Measurements from ENCODE around the gene DIDO1.
"Not testable (repeated sequence)": the region's sequence is repeated elsewhere in the genome, so short reads cannot be mapped to it uniquely, and the experiment has no call there.

DIDO1 gene

DNA sequence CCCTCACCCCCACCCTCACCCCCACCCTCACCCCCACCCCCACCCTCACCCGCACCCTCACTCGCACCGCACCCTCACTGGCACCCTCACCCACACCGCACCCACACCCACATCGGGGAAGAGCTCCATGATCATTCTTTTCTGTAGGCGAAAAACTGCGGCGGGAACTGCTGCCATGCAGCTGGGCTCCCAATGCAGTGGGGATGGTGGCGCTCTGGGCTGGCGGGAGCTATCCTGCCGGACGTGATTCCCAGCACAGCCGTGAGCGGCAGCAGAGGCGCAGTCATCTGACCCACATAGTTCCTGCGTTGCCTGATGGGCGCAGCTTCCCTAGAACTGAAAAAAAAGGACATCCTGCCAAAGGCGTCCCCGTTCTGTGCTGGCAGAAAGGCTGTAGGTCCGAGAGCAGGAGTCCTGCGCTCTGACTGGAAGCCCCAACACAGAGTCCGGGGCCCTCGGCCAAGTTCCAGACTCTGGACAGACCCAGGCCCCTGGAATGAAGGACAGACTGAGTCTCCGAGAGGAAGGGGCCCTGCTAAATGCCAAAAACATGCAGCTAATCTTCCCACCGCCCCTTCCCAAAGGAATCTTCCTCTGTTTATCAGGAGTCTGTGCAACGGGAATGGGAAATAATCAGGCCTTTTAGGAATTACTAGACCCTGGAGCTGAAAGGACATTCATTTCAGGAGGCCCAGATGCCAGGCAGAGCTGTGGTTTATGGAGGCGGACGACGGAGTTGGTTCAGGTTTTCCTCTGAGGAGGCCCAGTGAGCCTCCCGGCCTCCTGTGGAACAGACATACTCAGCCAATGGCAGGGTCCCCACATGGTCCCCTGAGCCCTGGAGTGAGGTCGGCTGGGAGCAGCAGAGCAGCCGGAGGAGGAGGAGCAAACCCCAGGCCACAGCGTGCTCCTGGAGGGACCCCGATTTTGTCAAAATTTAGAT lies 50.6 kb downstream of the DIDO1 start:
- DNase-seq: no peak

DNA sequence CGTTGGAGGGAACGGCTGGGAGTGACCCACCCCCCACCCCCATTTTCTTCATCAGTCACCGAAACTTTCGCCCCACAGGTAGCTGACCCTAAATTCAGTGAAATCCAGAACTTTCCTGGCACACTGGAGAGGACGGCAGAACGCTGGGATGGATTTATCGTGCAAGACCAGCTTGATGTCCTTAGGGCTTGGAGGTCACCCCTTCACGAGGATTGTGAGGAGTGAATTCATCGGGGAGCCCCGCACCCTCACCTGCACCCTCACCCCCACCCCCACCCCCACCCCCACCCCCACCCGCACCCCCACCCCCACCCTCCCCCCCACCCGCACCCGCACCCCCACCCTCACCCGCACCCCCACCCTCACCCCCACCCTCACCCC lies 51.4 kb downstream of the DIDO1 start:
- no peak for DNase-seq

DNA sequence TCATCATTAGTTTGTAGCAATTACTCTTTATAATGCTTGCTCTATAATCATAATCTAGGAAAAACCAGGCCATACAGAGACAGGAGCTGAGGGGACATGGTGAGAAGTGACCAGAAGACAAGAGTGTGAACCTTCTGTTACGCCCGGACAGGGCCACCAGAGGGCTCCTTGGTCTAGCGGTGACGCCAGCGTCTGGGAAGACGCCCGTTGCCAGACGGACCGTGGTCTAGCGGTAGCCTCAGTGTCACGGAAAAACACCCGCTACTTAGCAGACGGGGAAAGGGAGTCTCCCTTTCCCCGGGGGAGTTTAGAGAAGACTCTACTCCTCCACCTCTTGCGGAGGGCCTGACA lies 52.6 kb downstream of the DIDO1 start:
- DNase-seq: peak; percentile 65

DNA sequence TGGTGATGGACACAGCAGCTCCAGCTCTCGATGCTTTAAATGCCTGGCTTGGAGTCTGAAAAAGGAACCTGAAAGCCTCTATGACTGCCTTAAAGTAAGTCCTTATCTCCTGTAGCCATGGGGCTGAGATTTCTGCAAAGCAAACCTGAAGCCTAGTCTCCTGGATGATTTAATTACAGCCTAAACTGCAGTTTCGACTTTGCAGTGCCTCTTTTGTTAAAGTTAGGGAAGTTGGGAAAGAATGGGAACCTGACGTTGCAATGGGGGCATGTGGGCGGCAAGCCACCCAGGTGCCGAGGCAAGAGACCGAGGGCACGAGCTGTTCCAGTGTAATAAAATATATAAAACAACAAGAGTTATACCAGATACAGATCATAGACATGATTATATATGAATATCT lies 53.0 kb downstream of the DIDO1 start:
- DNase-seq: no peak

DNA sequence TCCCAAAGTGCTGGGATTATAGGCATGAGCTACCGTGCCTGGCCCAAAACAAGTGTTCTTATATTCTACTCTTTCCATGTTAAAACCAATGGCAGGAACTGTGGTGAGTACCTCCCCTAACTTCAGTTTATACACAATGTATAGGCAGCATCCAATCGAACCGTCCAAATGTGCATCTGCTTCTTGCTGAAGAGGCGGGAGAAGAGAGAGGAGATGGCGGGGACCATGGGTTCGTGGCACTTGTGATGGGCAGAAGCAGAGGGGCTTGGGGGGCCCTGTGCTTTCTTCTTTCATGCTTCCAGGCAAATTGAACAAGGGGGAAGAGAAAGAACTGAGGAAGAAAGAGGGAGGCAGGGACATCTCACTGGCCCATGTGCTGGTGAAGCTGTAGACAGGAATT lies 53.4 kb downstream of the DIDO1 start:
- no peak for DNase-seq

DNA sequence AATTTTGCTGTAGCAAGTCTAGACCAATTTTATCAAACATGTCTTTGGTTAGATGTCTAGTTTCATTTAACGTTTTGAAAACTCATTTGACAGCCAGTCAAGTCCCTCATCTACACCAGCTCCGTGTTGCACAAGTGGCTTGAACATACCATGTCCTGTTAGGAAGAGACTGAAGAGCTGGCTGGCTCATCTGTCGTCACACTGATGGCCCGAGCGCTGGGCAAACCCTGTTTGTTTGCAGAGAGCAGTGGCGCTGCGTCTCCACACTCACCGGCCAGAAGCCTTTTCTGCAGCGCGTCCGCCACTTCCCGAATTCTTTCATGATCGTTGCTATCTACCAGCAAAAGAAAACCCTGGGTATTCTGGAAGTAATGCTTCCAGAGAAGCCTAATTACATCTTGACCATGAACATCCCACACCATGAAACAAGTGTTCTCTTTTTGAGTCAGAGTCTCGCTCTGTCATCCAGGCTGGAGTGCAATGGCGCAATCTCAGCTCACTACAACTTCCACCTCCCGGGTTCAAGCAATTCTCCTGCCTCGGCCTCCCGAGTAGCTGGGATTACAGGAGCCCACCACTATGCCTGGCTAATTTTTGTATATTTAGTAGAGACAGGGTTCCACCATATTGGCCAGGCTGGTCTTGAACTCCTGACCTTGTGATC lies 54.0 kb downstream of the DIDO1 start:
- no peak for DNase-seq

DNA sequence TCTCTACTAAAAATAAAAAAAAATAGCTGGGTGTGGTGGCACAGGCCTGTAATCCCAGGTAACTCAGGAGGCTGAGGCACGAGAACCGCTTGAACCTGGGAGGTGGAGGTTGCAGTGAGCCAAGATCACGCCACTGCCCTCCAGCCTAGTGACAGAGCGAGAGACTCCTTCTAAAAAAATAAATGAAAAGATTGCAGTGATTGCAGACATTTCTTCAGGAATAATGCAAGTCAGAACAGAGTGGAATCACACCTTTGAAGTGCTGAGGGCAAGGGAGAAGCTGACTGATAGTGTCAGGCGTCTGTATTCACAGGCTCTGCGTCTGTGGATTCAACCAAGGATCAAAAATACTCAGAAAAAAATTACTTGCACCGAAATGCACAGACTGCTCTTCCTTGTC lies 62.1 kb downstream of the DIDO1 start:
- no peak for DNase-seq

DNA sequence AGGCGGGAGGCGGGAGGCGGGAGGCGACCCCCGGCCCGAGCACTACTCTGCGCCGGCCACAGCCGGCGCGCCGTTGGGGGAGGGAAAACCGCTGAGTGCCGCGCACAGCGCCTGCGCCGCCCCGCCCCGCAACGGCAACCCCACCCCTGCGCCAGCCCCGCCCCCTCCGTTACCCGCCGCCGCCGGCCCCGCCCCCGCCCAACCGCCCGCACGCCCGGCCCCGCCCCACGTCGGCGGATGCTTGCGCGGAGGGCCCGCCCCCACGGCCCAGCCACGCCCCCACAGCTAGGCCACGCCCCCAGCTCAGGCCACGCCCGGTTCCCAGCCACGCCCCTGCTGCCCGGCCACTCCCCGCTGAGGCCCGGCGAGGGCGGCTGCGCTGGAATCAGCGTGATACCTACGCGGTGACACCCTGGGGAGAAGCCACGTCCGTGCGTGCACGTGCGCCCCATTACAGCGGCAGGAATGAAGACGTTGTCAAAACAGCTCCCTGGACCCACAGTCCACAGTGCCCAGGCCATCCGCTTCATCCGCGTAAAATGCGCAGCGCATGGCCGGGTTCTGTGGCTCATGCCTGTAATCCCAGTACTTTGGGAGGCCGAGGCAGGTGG lies 64.5 kb downstream of the DIDO1 start, which contains the start of gene TCFL5:
TSS of gene TCFL5 (minus strand) at position 97 of the 611 bp plus-strand sequence. CDS start 152 bp downstream, outside the sequence.
- DNase-seq: peak; percentile 97

DNA sequence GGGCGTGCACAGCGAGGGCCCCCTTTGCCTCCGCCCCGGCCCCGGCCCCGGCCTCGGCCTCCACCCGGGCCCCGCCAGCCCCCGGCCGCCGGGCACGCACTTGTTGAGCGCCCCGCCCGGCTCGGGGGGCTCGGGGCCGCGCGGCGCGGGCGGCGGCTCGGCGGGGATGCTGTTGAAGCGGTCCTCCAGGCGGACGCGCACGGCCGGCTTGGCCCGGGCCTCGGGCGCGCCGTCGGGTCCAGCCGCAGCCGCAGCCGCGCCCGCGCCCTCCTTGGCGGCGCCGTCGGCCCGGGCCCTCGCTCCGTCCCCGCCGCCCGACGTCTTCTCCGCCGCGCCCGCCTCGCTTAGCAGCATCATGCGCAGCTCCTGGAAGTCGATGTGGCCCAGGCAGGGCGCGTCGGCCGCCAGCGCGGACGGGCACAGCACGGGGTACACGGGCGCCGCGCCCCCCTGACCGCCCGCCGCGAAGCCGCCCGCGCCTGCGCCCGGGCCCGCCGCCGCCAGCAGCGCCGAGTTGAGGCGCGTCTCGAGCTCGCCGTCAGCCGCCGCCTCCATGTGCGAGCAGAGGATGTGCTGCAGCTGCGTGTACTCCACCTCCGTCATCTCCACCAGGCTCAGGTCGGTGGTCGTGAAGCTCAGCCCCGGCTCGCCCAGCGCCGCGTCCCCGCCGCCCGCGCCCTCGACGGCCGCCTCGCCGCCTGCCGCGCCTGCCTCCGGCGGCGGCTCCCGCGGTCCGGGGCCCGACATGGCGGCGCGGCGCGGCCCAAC lies 65.2 kb downstream of the DIDO1 start:
- peak; percentile 46 for DNase-seq

DNA sequence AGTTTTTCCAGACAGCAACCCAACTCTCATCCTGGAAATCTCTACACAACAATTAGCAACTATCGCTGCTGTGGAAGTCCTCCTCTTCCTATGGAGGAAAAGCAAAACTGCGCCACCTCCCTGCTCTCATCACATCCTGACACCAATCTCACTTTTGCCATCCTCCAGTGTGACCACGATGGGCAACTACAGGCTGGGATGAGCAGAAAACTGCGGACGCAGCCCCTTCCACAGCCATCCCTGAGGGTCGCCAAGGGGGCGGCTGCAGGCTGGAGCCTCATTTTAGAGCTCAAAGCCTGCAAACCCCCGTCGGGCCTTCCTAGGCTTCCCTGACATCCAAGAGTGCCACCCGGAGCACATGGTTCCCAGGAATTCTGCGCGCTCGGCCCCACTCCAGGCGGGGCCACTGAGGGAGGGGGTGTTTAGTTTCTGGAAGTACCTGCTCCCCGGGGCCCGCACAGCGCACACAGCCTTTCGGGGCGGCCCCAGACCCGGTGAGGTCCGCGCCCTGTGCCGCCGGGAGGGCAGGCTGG lies 65.8 kb downstream of the DIDO1 start:
- no peak for DNase-seq

DNA sequence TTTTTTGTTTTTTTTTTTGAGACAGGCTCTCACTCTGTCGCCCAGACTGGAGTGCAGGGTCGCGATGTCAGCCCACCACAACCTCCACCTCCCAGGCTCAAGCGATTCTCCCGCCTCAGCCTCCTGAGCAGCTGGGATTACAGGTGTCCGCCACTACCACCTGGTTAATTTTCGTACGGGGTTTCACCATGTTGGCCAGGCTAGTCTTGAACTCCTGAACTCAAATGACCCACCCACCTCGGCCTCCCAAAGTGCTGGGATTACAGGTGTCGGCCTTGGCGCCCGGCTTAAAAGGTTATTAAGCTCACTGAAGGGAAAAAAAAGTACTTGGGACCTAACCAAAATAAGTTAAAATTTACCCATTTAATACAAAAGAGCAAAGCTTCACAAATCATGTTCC lies 66.6 kb downstream of the DIDO1 start:
- no peak for DNase-seq

DNA sequence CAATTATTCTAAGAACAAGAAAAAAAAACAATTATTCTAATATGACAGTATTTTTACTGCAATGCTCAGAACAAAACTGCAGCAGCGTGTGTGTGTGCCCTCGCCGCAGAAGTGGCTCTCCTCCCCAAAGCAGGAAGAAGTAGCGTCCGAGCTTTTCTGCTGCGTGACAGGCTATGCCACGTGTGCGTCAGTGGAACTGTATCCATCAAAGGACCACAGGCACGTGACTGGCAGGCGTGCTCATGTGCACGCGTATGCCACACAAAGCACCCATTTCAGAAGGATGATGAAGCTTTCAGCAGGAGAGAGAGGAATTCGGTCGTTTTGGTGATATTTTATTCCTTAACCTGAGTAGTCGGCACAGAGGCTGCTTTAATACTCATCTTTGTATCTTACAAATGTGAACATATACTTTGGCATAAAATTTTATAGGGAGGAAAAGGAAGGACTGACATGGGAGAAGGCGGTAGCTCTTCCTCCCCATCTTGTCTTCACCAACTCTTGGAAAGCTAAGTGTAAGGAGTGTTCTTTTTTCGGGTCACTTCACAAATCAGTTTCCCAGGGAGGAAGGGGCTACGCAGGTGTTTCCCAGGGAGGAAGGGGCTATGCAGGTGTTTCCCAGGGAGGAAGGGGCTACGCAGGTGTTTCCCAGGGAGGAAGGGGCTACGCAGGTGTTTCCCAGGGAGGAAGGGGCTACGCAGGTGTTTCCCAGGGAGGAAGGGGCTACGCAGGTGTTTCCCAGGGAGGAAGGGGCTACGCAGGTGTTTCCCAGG lies 68.1 kb downstream of the DIDO1 start:
- no peak for DNase-seq

DNA sequence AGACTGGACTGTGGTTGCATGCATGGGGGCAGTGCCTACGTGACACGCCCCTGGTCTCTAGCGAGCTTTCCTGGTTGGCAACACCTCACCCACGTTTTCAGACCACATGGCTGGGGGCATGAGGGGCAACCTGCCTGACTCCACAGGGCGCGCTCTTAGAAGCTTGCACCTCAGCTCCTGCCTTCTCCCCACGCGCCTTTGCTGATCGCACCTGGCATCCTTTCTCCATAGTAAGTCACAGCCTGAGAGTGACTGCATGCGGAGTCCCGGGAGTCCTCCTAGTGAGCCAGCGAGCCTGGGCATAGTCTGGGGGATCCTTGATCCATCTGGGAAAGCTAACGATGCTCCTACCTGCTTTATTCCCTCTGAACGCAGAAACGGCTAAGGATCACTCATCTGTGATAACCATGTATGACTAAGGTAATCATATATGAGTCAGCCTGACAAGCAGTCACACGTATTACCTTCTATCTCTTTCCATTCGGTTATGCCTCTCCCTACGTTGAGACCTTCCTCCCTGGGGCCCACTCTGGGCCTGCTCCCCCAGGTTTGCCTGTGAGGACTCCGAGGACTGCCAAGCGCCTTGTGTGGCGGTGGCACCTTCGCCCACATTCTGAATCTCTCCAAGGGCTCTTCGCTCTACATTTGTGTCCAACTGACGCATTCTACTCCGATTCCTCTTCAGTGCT lies 69.2 kb downstream of the DIDO1 start:
- DNase-seq: no peak

DNA sequence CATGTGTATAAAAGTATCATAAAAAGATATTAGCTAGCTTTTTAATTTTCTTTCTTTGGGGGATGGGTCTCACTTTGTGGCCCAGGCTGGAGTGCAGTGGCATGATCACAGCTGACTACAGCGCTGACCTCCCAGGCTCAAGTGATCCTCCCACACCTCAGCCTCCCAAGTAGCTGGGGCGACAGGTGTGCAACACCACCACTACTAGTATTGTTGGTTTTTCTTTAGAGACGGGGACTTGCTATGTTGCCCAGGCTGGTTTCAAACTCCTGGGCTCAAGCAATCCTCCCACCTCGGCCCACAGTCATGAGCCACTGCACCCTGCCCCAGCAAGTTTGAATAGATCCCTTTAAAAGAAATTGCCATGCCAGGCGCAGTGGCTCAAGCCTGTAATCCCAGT lies 71.2 kb downstream of the DIDO1 start:
- no peak for DNase-seq

DNA sequence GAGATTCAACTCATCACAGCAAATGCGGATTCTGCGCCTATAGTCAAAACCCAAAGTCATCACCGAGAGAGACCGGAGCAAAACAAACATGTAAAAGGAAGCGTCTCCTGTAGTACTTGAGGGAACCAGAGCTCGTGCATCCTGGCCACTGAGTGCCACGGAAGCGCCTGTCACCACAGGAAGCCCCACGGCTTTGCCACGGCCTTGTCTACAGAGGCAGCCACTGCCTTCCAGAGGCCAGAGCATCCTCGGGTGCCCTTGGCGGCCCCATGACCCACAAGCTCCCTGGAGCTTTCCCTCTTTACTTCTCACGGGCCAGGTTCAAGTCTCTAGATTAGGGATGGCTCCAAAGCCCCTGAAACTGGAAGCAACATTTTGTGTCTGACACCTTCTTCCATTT lies 72.2 kb downstream of the DIDO1 start:
- no peak for DNase-seq

DNA sequence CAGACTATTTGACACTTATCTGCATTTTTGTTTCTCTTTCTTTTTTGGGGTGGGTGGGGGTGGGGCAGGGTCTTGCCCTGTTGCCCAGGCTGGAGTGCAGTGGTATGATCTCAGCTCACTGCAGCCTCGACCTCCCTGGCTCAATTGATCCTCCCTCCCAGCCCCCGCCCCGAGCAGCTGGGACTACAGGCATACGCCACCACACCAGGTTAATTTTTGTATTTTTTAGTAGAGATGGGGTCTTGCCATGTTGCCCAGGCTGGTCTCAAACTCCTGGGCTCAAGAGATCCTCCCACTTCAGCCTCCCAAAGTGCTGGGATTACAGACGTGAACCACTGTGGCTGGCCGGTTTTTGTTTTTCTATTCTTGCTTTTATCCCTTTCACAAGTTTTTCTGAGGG lies 73.0 kb downstream of the DIDO1 start:
- DNase-seq: not testable (repeated sequence)

DNA sequence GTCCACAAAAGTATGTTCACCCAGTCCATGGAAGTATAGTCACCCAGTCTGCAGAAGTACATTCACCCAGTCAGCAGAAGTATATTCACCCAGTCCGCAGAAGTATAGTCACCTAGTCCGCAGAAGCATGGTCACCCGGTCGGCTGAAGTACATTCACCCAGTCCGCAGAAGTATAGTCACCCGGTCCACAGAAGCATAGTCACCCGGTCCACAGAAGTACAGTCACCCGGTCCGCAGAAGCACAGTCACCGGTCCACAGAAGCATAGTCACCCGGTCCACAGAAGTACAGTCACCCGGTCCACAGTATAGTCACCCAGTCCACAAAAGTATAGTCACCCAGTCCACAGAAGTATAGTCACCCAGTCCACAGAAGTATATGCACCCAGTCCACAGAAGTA lies 73.5 kb downstream of the DIDO1 start:
- DNase-seq: no peak

DNA sequence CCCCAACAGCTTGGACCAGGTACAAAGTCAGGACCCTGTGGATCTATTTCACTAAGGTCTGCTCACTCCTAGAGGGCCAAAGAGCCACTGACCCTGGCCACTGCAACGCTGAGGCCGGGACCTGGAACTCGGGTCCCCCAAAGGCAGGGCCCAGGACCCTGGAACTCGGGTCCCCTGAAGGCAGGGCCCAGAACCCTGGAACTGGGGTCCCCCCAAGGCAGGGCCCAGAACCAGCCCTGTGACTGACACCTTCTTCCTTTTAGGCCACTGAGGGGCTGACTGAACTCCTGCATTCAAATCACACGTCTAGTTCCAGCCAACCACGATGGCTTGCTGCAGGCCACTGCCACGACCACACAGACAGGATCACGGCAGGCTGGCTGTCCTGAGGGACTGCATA lies 74.1 kb downstream of the DIDO1 start:
- no peak for DNase-seq

DNA sequence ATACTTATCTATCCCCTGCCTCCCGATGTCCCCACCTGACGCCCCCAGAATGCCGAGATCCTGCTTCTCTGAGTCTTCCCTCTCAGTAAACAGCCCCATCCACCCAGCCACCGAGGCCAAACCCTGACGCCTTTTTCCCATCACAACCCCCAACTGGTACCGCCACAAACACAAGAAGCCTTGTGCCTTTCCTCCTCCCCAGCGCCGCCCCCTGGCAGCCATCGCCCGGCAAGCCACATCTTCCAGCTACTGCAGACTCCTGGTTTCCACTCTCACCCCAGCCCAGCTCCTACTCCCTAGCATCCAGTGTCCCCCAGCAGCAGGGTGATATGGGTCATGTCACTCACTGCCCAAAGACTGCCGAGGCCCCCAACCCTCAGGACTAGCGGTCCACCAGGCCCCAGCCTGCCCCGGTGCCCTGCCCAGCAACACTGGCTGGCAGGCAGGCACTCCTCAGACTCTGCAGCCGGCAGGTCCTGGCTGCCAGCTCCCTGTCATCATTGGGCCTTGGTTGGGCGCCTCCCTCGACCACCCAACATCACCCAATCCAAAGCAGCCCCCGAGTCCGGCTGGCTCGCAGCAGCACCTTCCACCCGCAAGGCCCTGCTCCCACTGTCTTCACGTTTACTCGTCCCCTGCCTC lies 75.9 kb downstream of the DIDO1 start:
- DNase-seq: no peak

DNA sequence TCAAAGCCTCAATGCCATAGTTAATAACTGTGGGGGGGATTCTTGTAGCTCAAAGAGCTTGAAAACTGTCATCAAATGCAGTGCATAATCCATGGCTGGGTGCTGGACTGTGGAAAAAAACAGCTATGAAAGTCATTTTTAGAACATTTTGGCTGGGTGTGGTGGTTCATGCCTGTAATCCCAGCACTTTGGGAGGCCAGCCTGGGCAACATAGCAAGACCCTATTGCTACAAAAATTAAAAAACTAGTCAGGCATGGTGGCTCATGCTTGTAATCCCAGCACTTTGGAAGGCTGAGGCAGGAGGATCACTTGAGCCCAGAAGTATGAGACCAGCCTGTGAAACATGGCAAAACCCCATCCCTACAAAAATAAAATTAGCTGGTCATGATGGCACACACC lies 76.9 kb downstream of the DIDO1 start:
- DNase-seq: no peak

DNA sequence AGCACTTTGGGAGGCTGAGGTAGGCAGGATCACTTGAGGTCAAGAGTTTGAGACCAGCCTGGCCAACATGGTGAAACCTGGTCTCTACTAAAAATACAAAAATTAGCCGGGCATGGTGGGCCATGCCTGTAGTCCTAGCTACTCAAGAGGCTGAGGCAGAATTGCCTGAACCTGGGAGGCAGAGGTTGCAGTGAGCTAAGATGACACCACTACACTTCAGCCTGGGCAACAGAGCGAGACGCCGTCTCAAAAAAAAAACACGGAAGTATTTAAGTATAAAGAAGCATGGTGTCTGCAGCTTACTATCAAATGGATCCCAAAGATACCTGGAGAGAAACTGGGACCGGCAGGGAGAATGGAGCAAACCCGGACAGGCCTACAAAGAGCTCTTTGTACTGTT lies 77.4 kb downstream of the DIDO1 start:
- not testable (repeated sequence) for DNase-seq

Data from stimulated activated CD8-positive, alpha-beta memory T cell treated with anti-CD3 and anti-CD28 coated beads, Interleukin-4, amount 100 ng/mL, for 48 hours (primary cell).